T follicular helper cell (primary cell): ENCODE data around the gene CTXN1.
"Not testable (repeated sequence)": the region's sequence is repeated elsewhere in the genome, so short reads cannot be mapped to it uniquely, and the experiment has no call there.

ENCODE experiments used
- DNase-seq: peaks from one replicate; pipeline ENCODE4 v3.0.0-alpha.2; 2020; ENCODE audit warnings: low read depth

Gene CTXN1

DNA sequence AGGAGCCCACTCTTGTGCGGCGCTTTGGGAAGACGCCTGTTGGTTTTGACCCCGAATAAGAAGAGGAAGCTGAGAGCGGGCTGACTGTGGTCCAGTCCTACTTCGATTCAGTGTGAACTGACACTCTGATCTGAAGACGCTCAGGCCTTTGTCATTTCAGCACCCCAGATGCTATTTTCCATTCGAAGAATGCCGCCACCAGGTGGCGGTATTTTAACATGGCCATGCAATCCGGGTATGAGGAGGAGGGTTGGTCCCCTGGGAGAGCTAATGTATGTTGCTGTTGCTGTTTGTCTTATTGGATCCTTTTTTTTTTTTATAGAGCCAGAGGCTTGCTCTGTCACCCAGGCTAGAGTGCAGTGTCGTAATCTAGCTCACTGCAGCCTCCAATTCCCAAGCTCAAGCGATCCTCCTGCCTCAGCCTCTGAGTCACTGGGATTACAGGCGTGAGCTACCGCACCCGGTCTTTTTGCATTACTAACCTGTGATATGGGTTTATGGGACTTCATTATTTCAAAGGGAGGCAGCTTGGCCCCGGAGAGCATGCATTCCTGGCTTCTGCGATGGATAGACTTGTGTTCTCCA, 18.3 kb upstream of the CTXN1 start:
- DNase-seq, result peak; percentile 80

- DNase-seq, result peak; percentile 97
These were observed 17.7 kb upstream of the CTXN1 start, which contains the start of gene TIMM44 for GRCh38 chr19:7943444-7944176. Gene TIMM44, minus strand, starts transcription at chr19:7943666. Its CDS starts 15 bp downstream, at chr19:7943651.

DNA sequence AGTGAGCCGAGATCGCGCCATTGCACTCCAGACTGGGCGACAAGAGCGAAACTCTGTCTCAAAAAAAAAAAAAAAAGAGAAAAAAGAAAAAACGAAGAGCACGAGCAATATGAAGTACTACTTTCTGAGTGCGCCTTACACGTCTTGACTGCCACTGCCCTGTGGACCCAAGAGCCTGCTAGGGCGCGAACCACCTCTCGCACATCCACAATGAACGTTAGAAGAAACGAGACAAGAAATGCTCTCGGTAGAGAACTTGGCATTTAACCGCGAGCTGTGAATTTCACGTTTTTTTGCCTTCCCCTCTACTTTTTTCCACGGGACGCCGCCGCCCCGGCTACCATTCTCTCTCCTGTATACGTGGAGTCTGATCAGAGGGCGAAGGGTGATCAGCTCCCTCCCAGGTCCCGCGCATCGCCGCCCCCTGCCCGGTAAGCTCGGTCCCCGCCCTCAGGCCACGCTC, 17.1 kb upstream of the CTXN1 start:
- DNase-seq, result no peak

- DNase-seq, result no peak
These were observed 16.1 kb upstream of the CTXN1 start for GRCh38 chr19:7941895-7942596.

- DNase-seq, result no peak
These were observed 14.9 kb upstream of the CTXN1 start for GRCh38 chr19:7940841-7941240.

DNA sequence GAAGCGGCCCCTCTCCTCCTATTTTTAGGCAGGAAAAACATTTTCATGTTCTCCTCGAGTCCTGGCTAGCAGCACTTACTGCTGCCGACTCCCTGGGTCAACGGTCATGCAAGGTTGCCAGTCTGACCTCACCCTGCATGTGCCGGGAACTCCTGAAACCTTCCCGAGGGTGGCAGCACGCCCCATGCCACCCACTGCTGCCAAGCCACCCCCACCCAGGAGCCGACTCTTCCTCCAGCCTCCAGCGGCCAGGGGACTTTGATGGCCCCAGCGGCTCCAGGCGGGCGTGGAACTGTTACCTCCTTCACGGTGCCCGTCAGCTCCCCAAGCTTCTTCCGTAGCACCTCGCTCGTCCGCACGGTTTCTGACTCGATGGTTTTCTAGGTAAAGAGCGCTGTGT, 8.8 kb upstream of the CTXN1 start:
- no peak for DNase-seq

- DNase-seq, result no peak
These were observed 8.1 kb upstream of the CTXN1 start for GRCh38 chr19:7933828-7934725.

DNA sequence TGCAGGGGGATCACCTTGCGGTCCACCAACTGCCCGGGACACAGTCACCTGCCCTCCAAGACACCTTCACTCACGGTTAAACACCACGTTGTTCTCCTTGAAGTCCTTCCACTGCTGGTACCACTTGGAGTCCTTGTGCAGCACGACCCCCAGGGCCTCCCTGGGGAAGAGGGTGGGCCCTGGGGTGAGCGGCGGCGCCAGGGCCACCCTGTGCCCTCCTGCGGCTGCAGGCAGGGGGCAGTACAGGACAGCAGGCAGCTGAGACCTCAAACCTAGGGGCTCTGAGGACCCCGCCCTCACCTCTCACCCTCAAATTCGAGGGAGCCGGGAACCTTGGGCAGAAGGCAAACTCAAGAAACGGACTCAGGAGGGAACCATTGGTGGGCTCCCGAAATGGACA, 7.5 kb upstream of the CTXN1 start:
- no peak for DNase-seq

GRCh38 chr19:7932930-7933300, 7.0 kb upstream of the CTXN1 start:
- DNase-seq, result no peak

DNA sequence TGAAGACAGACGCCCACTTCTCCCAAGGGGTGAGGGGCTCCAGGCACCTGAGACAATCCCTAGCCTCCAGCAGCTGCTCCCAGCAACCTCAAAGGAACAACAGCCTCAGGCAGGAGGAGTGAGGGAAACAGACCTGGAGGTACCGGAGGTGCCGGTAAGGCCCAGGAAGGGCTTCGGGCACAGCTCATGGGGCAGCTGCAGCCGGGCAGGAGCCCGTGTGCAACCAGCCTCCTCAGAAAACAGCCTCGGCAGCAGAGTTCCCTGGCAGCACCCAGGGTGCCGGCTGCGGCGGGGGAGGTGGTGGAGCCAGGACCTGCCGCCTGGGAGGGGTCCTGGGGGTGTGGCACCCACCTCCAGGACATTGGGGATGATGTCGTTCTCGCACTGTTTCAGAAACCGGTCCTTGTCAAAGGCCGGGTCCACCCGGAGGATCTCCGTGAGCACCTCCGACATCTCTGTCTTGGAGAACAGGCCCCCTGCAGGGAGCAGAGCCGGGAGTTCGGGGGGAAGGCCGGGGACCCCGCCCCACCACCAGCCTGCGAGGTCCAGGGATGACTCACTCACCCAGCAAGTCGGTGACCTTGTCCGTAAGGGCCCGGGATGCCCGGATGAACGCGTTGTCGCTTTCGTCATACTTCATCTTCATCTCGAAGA, 6.5 kb upstream of the CTXN1 start:
- DNase-seq, result no peak

DNA sequence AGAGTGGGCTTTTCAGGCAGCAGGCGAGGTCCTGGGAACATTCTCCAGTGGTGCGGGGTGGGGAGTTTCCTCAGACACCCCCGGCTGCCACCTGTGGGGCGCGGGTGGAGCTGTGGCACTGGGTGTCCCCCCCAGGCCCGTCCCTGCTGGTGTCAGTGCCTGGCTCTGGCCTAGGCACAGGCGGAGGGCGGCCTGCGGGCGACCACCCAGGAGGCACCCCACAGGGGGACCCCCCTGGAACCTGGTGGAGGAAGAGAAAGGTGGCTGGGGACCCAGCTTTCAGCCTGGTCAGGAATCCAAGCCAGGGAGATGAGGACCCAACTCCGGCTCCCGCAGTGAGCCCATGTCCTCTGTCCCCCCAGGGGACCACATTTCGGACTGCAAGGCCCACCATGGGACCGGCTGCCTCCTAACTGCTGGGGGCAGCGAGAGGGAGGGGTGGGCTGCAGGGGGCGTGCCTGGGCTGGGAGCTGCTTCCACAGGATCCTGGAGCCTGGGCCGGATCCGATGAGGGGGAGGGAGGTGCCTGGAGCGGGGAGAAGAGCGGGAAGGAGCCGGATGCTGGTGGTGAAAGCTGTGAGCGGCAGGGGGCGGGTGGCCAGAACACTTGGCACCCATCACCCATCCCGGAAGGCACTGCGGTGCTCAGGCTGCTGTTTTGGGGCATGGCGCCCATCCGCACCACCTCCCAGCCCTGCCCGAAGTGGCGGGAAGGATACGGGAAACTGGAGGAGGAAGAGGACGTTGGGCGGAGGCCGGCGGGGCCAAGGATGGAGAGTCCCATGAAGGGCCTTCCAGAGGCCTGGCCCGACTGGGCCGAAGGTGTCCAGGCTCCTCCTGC, 5.5 kb upstream of the CTXN1 start:
- DNase-seq, result no peak

DNA sequence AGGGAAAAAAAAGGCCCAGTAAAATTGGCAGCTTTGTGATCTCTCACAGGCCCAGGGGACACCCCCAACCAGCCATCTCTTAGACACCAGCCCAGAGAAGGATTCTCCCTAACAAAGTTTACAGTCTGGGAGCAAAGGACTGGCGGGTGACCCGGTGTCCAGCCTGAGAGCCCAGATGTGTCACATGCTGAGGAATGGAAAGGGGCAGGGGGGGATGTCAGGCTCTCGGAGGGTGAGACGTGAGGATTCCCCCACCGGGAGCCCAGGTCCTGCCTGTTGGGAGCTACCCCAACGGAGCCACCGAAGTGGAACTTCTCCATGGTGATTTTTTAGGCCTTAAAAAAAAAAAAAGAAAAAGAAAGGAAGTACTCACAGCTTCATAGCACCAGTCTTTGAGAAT, 4.8 kb upstream of the CTXN1 start:
- no peak for DNase-seq

DNA sequence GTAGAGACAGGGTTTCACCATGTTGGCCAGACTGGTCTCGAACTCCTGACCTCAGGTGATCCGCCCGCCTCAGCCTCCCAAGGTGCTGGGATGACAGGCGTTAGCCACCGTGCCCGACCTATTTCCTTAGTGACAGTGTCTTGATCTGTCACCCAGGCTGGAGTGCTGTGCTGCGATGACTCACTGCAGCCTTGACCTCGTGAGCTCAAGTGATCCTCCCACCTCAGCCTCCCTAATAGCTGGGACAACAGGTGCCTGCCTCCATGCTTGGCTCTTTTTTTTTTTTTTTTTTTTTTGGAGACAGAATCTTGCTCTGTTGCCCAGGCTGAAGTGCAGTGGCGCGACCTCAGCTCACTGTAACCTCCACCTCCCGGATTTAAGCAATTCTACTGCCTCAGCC, 4.1 kb upstream of the CTXN1 start:
- DNase-seq, result not testable (repeated sequence)

DNA sequence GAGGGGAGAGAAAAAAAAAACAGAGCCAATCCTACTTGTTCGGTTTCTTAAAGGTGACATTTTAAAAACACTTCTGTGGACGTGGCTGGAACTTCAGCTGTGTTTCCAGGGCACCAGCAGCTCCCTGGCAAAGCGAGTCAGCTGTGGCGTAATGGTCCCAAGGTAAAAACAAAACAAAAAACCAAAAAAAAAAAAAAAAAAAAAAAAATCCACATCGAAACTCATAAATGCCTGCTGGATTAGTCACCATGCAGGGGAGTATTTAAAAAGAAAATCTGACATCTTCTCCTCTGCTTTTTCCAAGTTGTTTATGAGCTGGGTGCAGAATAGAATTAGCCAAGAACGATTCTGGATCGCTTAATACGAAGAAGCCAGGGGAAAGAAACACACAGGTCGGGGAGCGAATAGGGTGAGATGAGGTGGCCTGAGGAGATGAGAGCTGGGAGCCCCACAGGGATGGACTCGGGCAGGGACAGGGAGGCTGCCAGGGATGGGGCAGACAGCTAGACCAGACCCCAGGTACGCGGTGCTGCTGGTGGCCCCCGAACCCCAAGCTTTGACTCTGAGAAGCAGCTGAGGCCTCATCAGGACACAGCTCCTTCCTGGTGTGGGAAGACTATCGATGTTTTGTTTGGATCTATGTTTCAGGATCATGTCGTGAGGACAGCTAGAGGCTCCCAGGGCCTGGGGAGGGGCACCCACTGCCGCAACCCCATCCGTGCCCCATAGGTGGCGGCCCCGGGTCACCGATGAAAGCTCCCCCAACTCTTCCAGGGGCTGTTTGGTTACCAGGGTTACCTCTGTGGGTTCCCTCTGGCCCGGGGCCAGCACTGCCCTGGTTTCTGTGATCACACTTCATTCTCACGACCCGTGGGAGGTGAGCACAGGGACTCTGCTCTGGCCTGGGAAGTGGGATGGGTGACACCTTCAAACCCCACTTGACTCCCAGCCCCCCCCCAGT, 3.1 kb upstream of the CTXN1 start:
- peak; percentile 70 for DNase-seq

- no peak for DNase-seq
These were observed 2.4 kb upstream of the CTXN1 start for GRCh38 chr19:7928334-7928706.

- DNase-seq, result no peak
These were observed 1.8 kb upstream of the CTXN1 start for GRCh38 chr19:7927605-7928333.

DNA sequence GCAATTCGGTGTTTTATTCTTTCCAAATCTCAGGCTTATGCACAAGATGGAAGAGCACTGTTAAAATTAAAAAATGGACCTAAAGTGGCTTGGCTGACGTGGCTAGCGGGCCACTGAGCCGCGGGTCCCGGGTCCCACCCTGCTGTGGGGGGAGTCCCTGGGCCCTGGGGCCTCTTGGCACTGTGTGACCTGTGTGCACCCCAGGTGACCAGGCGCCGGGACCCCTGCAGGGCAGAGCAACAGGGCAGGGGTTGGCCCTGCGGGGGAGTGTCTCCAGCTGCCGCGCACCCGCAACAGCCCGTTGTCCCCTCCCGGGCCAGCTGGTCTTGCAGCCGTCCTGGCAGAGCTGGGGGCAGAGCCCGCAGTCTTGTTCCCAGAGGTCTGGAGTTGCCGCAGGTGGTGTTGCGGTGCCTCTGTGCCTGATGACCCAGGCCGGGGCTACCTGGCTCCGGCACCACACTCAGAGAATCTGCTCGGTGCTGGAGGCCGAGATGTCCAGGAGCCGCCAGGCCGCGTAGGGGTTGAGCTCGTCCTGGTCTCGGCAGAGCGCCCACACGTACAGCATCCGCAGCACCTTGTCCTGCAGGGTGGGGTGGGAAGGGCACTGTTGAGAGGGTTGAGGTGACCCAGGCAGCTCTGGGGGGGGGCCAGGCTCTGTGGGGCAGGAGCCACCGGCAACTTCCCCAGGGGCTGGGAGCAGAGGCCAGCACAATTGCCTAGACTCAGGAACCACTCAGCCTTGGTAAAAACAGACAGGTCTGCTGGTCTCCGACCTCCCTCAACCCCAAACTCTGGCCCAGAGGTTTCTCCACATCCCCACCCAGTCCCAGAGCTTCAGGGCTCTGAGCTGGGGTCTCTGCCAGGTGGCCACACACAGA, 1.0 kb upstream of the CTXN1 start:
- DNase-seq, result no peak
